IMR-90 (cell line): ENCODE measurements around the gene NENF. TPM values are rescaled to one million over a fixed set of nuclear protein-coding genes. Genes with fewer than 3 reads are reported as not detected.

Experiments
- ATAC-seq: fragments of 200-7000 bp; cut with Tn5 transposase; 2 replicates; pipeline ENCODE4 v1.9.1; 2020; ENCODE audit warnings: low read depth, mild to moderate bottlenecking, moderate library complexity
- BruUV-seq: library from RNA; stranded (reverse); fragments of 400-500 nt; replicated peaks from 2 replicates; lab custom pipeline; 2021; lab: Mats Ljungman, UMichigan
- CTCF ChIA-PET: fragments of 300-600 bp; formaldehyde crosslinking; extraction: SDS; loops from one replicate; lab custom pipeline; 2021; ENCODE audit warnings: antibody characterized with exemption; lab: Yijun Ruan, JAX
- POLR2A ChIA-PET: fragments of 300-600 bp; sonication (Branson Sonifier 250); formaldehyde crosslinking; loops from one replicate; lab custom pipeline; 2022; ENCODE audit warnings: antibody characterized with exemption; ENCODE audit not compliant: unreplicated experiment; lab: Charles Lee
- DNase-seq: peaks from one replicate; pipeline ENCODE4 v3.0.0; 2013
- H2AFZ ChIP-seq: replicated peaks from 2 replicates; pipeline ENCODE3; 2013; ENCODE audit warnings: low read length, mild to moderate bottlenecking; ENCODE audit not compliant: poor library complexity
- H2AK5ac ChIP-seq: 2 replicates; pipeline ENCODE4 v1.6.1; 2013; ENCODE audit warnings: low read depth, low read length, inconsistent platforms
- H2AK9ac ChIP-seq: replicated peaks from 2 replicates; pipeline ENCODE3; 2013; ENCODE audit warnings: mild to moderate bottlenecking, low read depth, low read length, moderate library complexity; ENCODE audit not compliant: poor library complexity
- H2BK120ac ChIP-seq: 2 replicates; pipeline ENCODE4 v1.6.1; 2013; ENCODE audit warnings: low read depth, low read length, inconsistent platforms
- H2BK15ac ChIP-seq: 3 replicates; pipeline ENCODE4 v1.6.1; 2013; ENCODE audit warnings: low read depth, low read length, inconsistent platforms
- H2BK20ac ChIP-seq: 2 replicates; pipeline ENCODE4 v1.6.1; 2013; ENCODE audit warnings: low read depth, mild to moderate bottlenecking, inconsistent platforms, low read length, moderate library complexity
- H2BK5ac ChIP-seq: 2 replicates; pipeline ENCODE4 v1.6.1; 2013; ENCODE audit warnings: mild to moderate bottlenecking, low read depth, low read length, inconsistent platforms; ENCODE audit not compliant: poor library complexity, severe bottlenecking
- H3K14ac ChIP-seq: replicated peaks from 2 replicates; pipeline ENCODE4 v1.6.1; 2013; ENCODE audit warnings: low read depth, low read length, inconsistent platforms
- H3K18ac ChIP-seq: 2 replicates; pipeline ENCODE4 v1.6.1; 2013; ENCODE audit warnings: low read depth, low read length, control low read depth
- H3K23ac ChIP-seq: 2 replicates; pipeline ENCODE4 v1.6.1; 2013; ENCODE audit warnings: low read depth, low read length, inconsistent platforms
- H3K27ac ChIP-seq: 2 replicates; pipeline ENCODE4 v1.5.1; 2013; ENCODE audit warnings: mild to moderate bottlenecking, control low read depth, low read length; ENCODE audit not compliant: insufficient read depth
- H3K27me3 ChIP-seq: 2 replicates; pipeline ENCODE4 v1.6.1; 2013; ENCODE audit warnings: low read length; ENCODE audit not compliant: control insufficient read depth, insufficient read depth
- H3K36me3 ChIP-seq: 2 replicates; pipeline ENCODE4 v1.6.1; 2013; ENCODE audit warnings: low read length, mixed read lengths; ENCODE audit not compliant: control insufficient read depth, insufficient read depth
- H3K4ac ChIP-seq: 2 replicates; pipeline ENCODE4 v1.6.1; 2013; ENCODE audit warnings: low read depth, low read length, inconsistent platforms
- H3K4me1 ChIP-seq: 2 replicates; pipeline ENCODE4 v1.6.1; 2013; ENCODE audit warnings: low read length, mixed read lengths; ENCODE audit not compliant: control insufficient read depth, insufficient read depth
- H3K4me2 ChIP-seq: 2 replicates; pipeline ENCODE4 v1.6.1; 2013; ENCODE audit warnings: low read depth, mild to moderate bottlenecking, control low read depth, low read length, moderate library complexity
- H3K4me3 ChIP-seq: 2 replicates; pipeline ENCODE4 v1.5.1; 2013; ENCODE audit warnings: low read depth, mild to moderate bottlenecking, control low read depth, low read length, moderate library complexity; ENCODE audit not compliant: insufficient read depth
- H3K56ac ChIP-seq: 2 replicates; pipeline ENCODE4 v1.6.1; 2013; ENCODE audit warnings: low read length, inconsistent platforms; ENCODE audit not compliant: insufficient read depth; ENCODE audit errors: extremely low read depth
- H3K79me1 ChIP-seq, 2 experiments: 2 replicates each; pipeline ENCODE4 v1.6.1; 2013; ENCODE audit warnings: low read length in 2 of 2, inconsistent platforms in 1 of 2, low read depth in 1 of 2
- H3K9ac ChIP-seq: 2 replicates; pipeline ENCODE4 v1.6.1; 2013; ENCODE audit warnings: low read depth, low read length, control low read depth
- H3K9me1 ChIP-seq: 2 replicates; pipeline ENCODE4 v1.6.1; 2013; ENCODE audit warnings: low read length, inconsistent platforms; ENCODE audit not compliant: insufficient read depth
- H3K9me3 ChIP-seq: 2 replicates; pipeline ENCODE4 v1.6.1; 2013; ENCODE audit warnings: low read length; ENCODE audit not compliant: control insufficient read depth, insufficient read depth
- H4K20me1 ChIP-seq: 2 replicates; pipeline ENCODE4 v1.6.1; 2013; ENCODE audit warnings: low read length, inconsistent platforms; ENCODE audit not compliant: insufficient read depth
- H4K5ac ChIP-seq: 2 replicates; pipeline ENCODE4 v1.6.1; 2013; ENCODE audit warnings: mild to moderate bottlenecking, low read depth, low read length, control low read depth
- H4K8ac ChIP-seq, 2 experiments: 2 replicates each; pipeline ENCODE4 v1.6.1; 2013; ENCODE audit warnings: low read depth in 2 of 2, low read length in 2 of 2, control low read depth in 1 of 2, inconsistent platforms in 1 of 2
- H4K91ac ChIP-seq: 2 replicates; pipeline ENCODE4 v1.6.1; 2013; ENCODE audit warnings: low read depth, low read length, inconsistent platforms; ENCODE audit not compliant: insufficient read depth
- CHD1 ChIP-seq: IDR thresholded peaks from 2 replicates; pipeline ENCODE4 v1.6.1; 2012; ENCODE audit warnings: low read depth, low read length, improper control_type of control experiment
- MXI1 ChIP-seq: IDR thresholded peaks from 2 replicates; pipeline ENCODE4 v1.6.1; 2012; ENCODE audit warnings: low read depth, mild to moderate bottlenecking, low read length, moderate library complexity, borderline replicate concordance
- NFE2L2 ChIP-seq: fragments of 150-350 bp; IDR thresholded peaks from 2 replicates; pipeline ENCODE4 v1.6.1; 2016; ENCODE audit warnings: low read depth, mild to moderate bottlenecking, low read length
- RFX5 ChIP-seq: IDR thresholded peaks from 2 replicates; pipeline ENCODE4 v1.8.0; 2012; ENCODE audit warnings: low read depth, mild to moderate bottlenecking, low read length, moderate library complexity
- SMC3 ChIP-seq: fragments of 150-350 bp; IDR thresholded peaks from 2 replicates; pipeline ENCODE4 v1.6.1; 2016; ENCODE audit warnings: low read depth, mild to moderate bottlenecking, antibody characterized with exemption, low read length, moderate library complexity
- WGBS, 2 experiments: methylation state at CpG; one replicate each; pipeline versions ENCODE4 v1.1.5 to v1.1.7; 2013; ENCODE audit warnings: missing lambda C conversion rate in 2 of 2; ENCODE audit not compliant: insufficient read length in 1 of 2; ENCODE audit errors: extremely low coverage in 2 of 2; 5-methylcytosine and 5-hydroxymethylcytosine counted together
- dilution Hi-C: fragments of 300-500 bp; cut with HindIII; formaldehyde crosslinking; loops from one replicate; pipeline ENCODE4 v1.14.3; 2018; ENCODE audit warnings: low sequenced_read_pairs; ENCODE audit not compliant: unreplicated experiment
- in situ Hi-C: fragments of 300-500 bp; cut with MboI; formaldehyde crosslinking; loops from 3 replicates; pipeline ENCODE4 v1.14.3; 2019; ENCODE audit warnings: low sequenced_read_pairs, inconsistent platforms, mixed read lengths
- intact Hi-C: fragments of 100-400 bp; cut with micrococcal nuclease; formaldehyde crosslinking; loops from 2 replicates; pipeline ENCODE4 v1.10.0; 2022
- polyA plus RNA-seq, 3 experiments: library from polyadenylated mRNA; depleted of rRNA; stranded (reverse); fragments of >200 nt; gene quantifications; 2 replicates each; pipeline ENCODE4 v1.2.3, GENCODE V29; 2012; ENCODE audit warnings: low replicate concordance in 1 of 3
- total RNA-seq: library from RNA; depleted of rRNA; stranded (reverse); fragments of >200 nt; gene quantifications from 2 replicates; pipeline ENCODE4 v1.2.3, GENCODE V29; 2012

NENF gene
- total and polyA plus RNA-seq, 2 of the 4 experiments (the other 2 are of a cell fraction) = 16.0 to 40.4 TPM

GRCh38 chr1:212481438-212481767 lies 48.7 kb downstream of the NENF start:
- H3K4me1 ChIP-seq = peaks cover 18% of the 10 kb centered on the region
- dilution Hi-C loops = no loop called here
- H3K18ac ChIP-seq = no peak overlapping the region
- H3K36me3 ChIP-seq = no peaks in the 10 kb centered on the region
- DNase-seq = no peak
- ATAC-seq = no peak
- no peak overlapping the region for H3K14ac ChIP-seq
- no peak for TF ChIP-seq RFX5
- no peak for TF ChIP-seq SMC3
- TF ChIP-seq MXI1 = no peak
- no peak for TF ChIP-seq CHD1
- no peak for TF ChIP-seq NFE2L2
- H3K27ac ChIP-seq = no peak overlapping the region
- no peak overlapping the region for H2BK15ac ChIP-seq
- H3K79me1 ChIP-seq = no peaks in the 10 kb centered on the region
- no peak overlapping the region for H2BK5ac ChIP-seq
- no peaks in the 10 kb centered on the region for H3K27me3 ChIP-seq
- no peaks in the 10 kb centered on the region for H3K9me3 ChIP-seq
- H4K5ac ChIP-seq = no peak overlapping the region
- POLR2A ChIA-PET = no interaction called here
- peaks cover 6% of the 10 kb centered on the region; the same call in 1 of the 2 replicates for H4K20me1 ChIP-seq
- no peak overlapping the region for H3K4ac ChIP-seq
- H3K4me3 ChIP-seq = no peak overlapping the region
- H3K9me1 ChIP-seq = peaks cover 28% of the 10 kb centered on the region
- CTCF ChIA-PET = interaction anchor here (0.6 to 0.7 kb wide), 2 partner anchors 26 to 295 kb away, joined by 4 to 6 read pairs; no protein-coding TSS in a partner anchor
- no peak overlapping the region for H3K4me2 ChIP-seq
- BruUV-seq = no TSS peak
- no peak overlapping the region for H4K8ac ChIP-seq
- no peak overlapping the region for H2BK120ac ChIP-seq
- H3K56ac ChIP-seq = no peak overlapping the region
- no peak overlapping the region for H3K23ac ChIP-seq
- no CpG with 5 or more reads among the region's 2 CpGs for WGBS, 2 experiments
- no peak overlapping the region for H2BK20ac ChIP-seq
- H4K91ac ChIP-seq = no peak overlapping the region
- H2AK5ac ChIP-seq = no peak overlapping the region
- intact Hi-C loops = no loop called here
- H2AFZ ChIP-seq = no peak overlapping the region
- no peak overlapping the region for H2AK9ac ChIP-seq
- H3K9ac ChIP-seq = no peak overlapping the region
- in situ Hi-C loops = loop anchor here (5.0 kb wide), 1 partner anchor 116 kb away; no protein-coding TSS in a partner anchor
